Stimulated activated CD4-positive, alpha-beta T cell treated with anti-CD3 and anti-CD28 coated beads, Interleukin-15, amount 100 ng/mL, for 1 hour (primary cell): Measurements from ENCODE around the gene AVPR2.

Experiments
- DNase-seq, 2 donors: peaks; one replicate each; pipeline ENCODE4 v3.0.0-alpha.2; 2020; ENCODE audit warnings: low read depth in 1 of 2, low spot score in 1 of 2

AVPR2 gene

GRCh38 chrX:153948847-153949805, 44.7 kb downstream of the AVPR2 start:
- no peak for DNase-seq

DNA sequence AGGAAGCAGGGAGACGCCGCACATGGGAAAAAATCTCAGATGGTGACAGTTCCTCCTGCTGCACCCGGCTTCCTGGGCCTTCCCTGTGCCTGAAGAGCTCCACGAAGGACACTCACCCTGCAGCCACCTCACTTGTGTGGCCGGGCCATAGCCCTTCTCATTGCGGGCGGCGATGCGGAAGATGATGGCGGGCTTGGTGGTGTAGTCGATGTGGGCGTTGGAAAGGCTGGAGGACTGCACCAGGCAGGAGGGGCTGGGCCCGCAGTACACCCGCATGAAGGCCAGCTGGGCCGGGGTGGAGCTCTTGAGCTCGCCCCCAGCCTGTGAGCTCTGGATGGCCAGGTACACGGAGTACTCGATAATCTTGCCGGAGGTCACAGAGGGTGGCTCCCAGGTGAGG, 45.7 kb downstream of the AVPR2 start:
- no peak for DNase-seq

GRCh38 chrX:153951683-153952372, 47.4 kb downstream of the AVPR2 start:
- DNase-seq, result no peak

GRCh38 chrX:153952373-153953026, 48.0 kb downstream of the AVPR2 start:
- no peak for DNase-seq

GRCh38 chrX:153953342-153953830, 48.9 kb downstream of the AVPR2 start:
- DNase-seq, result peak; percentile 46 to 64

- no peak for DNase-seq
Measured at GRCh38 chrX:153953892-153954557, 49.6 kb downstream of the AVPR2 start.

DNA sequence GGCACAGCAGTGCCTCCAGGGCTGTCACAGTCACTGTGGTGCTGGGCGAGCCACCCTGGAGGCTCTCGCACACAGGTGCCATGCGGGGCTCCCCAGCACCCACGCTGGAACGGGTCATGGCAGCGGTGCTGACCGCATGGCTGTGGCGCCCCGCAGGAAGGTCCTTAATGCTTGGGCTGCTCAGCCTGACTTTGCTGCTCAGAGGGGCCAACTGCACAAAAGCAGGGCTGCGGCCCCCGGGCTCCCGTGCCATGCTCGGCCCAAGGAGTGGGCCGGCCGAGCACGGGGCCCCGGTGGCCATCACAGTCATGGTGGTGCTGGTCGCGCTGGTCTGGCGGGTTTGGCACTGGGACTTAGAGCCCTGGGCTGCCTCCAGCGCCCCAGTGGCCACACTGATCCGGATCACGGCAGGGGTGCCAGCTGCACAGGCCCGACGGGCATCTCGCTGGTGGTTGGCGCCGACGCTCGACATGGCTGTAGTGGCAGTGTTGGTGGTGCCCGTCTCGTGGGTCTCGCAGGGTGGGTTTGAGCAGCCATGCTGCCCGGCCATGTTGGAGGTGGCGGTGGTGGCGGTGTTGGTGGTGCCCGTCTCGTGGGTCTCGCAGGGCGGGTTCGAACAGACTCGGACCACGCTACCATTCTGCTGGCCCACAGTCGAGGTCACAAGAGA, 50.2 kb downstream of the AVPR2 start:
- no peak for DNase-seq

GRCh38 chrX:153955228-153955732, 50.8 kb downstream of the AVPR2 start:
- no peak for DNase-seq

GRCh38 chrX:153956044-153956907, 51.8 kb downstream of the AVPR2 start:
- no peak for DNase-seq
